Liver (tissue), 9 donors: ENCODE measurements around the gene BTG2. TPM values are rescaled to one million over a fixed set of nuclear protein-coding genes. Genes with fewer than 3 reads are reported as not detected.
A peak's percentile ranks its signal among the peaks of the same experiment; 100 is the strongest.

Experiments
- DNase-seq: peaks from one replicate; pipeline ENCODE4 v3.0.0-alpha.2; 2017; ENCODE audit warnings: low spot score
- H3K27ac ChIP-seq, 2 donors: one replicate each; pipeline ENCODE4 v1.7.0; 2013; ENCODE audit warnings: inconsistent platforms in 2 of 2, low read length in 2 of 2, control low read depth in 1 of 2, low read depth in 1 of 2, mild to moderate bottlenecking in 1 of 2
- H3K27me3 ChIP-seq, 4 donors: one replicate each; pipeline versions ENCODE4 v1.6.1 to v1.7.0; 2013; ENCODE audit warnings: low read length in 3 of 4, inconsistent platforms in 1 of 4, mild to moderate bottlenecking in 1 of 4, moderate library complexity in 1 of 4; ENCODE audit not compliant: control insufficient read depth in 4 of 4, insufficient read depth in 4 of 4
- H3K36me3 ChIP-seq, 4 donors: one replicate each; pipeline versions ENCODE4 v1.6.1 to v1.7.0; 2013; ENCODE audit warnings: low read length in 3 of 4, mild to moderate bottlenecking in 3 of 4, low read depth in 1 of 4, moderate library complexity in 1 of 4; ENCODE audit not compliant: control insufficient read depth in 4 of 4, insufficient read depth in 3 of 4
- H3K4me1 ChIP-seq, 4 donors: one replicate each; pipeline versions ENCODE4 v1.6.1 to v1.7.0; 2013; ENCODE audit warnings: low read length in 3 of 4, mild to moderate bottlenecking in 3 of 4, moderate library complexity in 1 of 4; ENCODE audit not compliant: control insufficient read depth in 4 of 4, insufficient read depth in 4 of 4
- H3K4me3 ChIP-seq, 3 donors: one replicate each; pipeline versions ENCODE4 v1.6.1 to v1.7.0; 2013; ENCODE audit warnings: low read length in 3 of 3, control low read depth in 1 of 3, low read depth in 1 of 3, mild to moderate bottlenecking in 1 of 3
- H3K9ac ChIP-seq, 2 donors: one replicate each; pipeline ENCODE4 v1.7.0; 2013; ENCODE audit warnings: low read length in 2 of 2, mild to moderate bottlenecking in 2 of 2, moderate library complexity in 2 of 2, control low read depth in 1 of 2, low read depth in 1 of 2
- H3K9me3 ChIP-seq, 4 donors: one replicate each; pipeline versions ENCODE4 v1.6.1 to v1.7.0; 2013; ENCODE audit warnings: low read length in 3 of 4; ENCODE audit not compliant: control insufficient read depth in 4 of 4
- ATF3 ChIP-seq: IDR thresholded peaks from 2 replicates; pipeline ENCODE4 v1.6.1; 2016; ENCODE audit warnings: antibody characterized with exemption
- CTCF ChIP-seq: fragments of 150-350 bp; IDR thresholded peaks from 2 replicates; pipeline ENCODE4 v1.5.1; 2017; ENCODE audit warnings: improper control_type of control experiment, low read depth, low read length; ENCODE audit not compliant: missing input control
- EGR1 ChIP-seq, 2 donors: IDR thresholded peaks; 2 replicates each; pipeline ENCODE4 v1.6.1; 2016 to 2018; ENCODE audit warnings: antibody characterized with exemption in 2 of 2, low read depth in 2 of 2
- FOXA1 ChIP-seq: IDR thresholded peaks from 2 replicates; pipeline ENCODE4 v1.6.1; 2016; ENCODE audit warnings: antibody characterized with exemption
- FOXA2 ChIP-seq: IDR thresholded peaks from 2 replicates; pipeline ENCODE4 v1.6.1; 2016; ENCODE audit warnings: antibody characterized with exemption
- GABPA ChIP-seq, 2 donors: IDR thresholded peaks in 1 of 2; conservative IDR thresholded peaks in 1 of 2; 2 replicates each; pipeline ENCODE4 v1.6.1; 2016; ENCODE audit warnings: antibody characterized with exemption in 2 of 2, mild to moderate bottlenecking in 1 of 2, moderate library complexity in 1 of 2
- HNF4A ChIP-seq, 2 donors: conservative IDR thresholded peaks; 2 replicates each; pipeline ENCODE4 v1.6.1; 2016; ENCODE audit warnings: antibody characterized with exemption in 2 of 2, mild to moderate bottlenecking in 2 of 2
- HNF4G ChIP-seq: IDR thresholded peaks from 2 replicates; pipeline ENCODE4 v1.6.1; 2016; ENCODE audit warnings: antibody characterized with exemption
- JUND ChIP-seq, 2 donors: IDR thresholded peaks; 2 replicates each; pipeline ENCODE4 v1.6.1; 2016; ENCODE audit warnings: antibody characterized with exemption in 2 of 2
- MAX ChIP-seq: IDR thresholded peaks from 2 replicates; pipeline ENCODE4 v1.6.1; 2016; ENCODE audit warnings: antibody characterized with exemption
- NR2F2 ChIP-seq: IDR thresholded peaks from 2 replicates; pipeline ENCODE4 v1.6.1; 2016; ENCODE audit warnings: antibody characterized with exemption
- RAD21 ChIP-seq, 2 donors: IDR thresholded peaks; 2 replicates each; pipeline ENCODE4 v1.6.1; 2016; ENCODE audit warnings: antibody characterized with exemption in 2 of 2, mild to moderate bottlenecking in 2 of 2
- RXRA ChIP-seq, 2 donors: IDR thresholded peaks; 2 replicates each; pipeline ENCODE4 v1.6.1; 2017 to 2018; ENCODE audit warnings: antibody characterized with exemption in 2 of 2, mild to moderate bottlenecking in 1 of 2
- SP1 ChIP-seq: IDR thresholded peaks from 2 replicates; pipeline ENCODE4 v1.6.1; 2018; ENCODE audit warnings: antibody characterized with exemption, mild to moderate bottlenecking
- TAF1 ChIP-seq: conservative IDR thresholded peaks from 2 replicates; pipeline ENCODE4 v1.6.1; 2016; ENCODE audit warnings: antibody characterized with exemption, mild to moderate bottlenecking
- YY1 ChIP-seq: IDR thresholded peaks from 2 replicates; pipeline ENCODE4 v1.6.1; 2016; ENCODE audit warnings: antibody characterized with exemption, mild to moderate bottlenecking
- WGBS: extraction: QIAGEN DNeasy Blood & Tissue Kit; methylation state at CpG from one replicate; pipeline ENCODE4 v1.1.7; 2013; 5-methylcytosine and 5-hydroxymethylcytosine counted together
- polyA plus RNA-seq, 2 donors: library from polyadenylated mRNA; stranded (reverse) in 1 of 2; unstranded in 1 of 2; fragments of 200-250 nt in 1 of 2; fragments of >200 nt in 1 of 2; fragmentation: Nextera tagmentation in 1 of 2; extraction: Ambion mirVana in 1 of 2; gene quantifications; one replicate each; pipeline versions ENCODE4 v1.2.1 to v1.2.3, GENCODE V29; 2013 to 2015
- total RNA-seq, 2 donors: library from RNA; depleted of rRNA; stranded (reverse); fragments of >200 nt; gene quantifications; one replicate each; pipeline ENCODE4 v1.2.3, GENCODE V29; 2014
- TF ChIP-seq, protein P1 (sequence below): IDR thresholded peaks from 2 replicates; pipeline ENCODE4 v1.6.1; 2016; ENCODE audit warnings: antibody characterized with exemption, mild to moderate bottlenecking
- TF ChIP-seq, protein P2 (sequence below): IDR thresholded peaks from 2 replicates; pipeline ENCODE4 v1.6.1; 2016; ENCODE audit warnings: antibody characterized with exemption
- donor health status: healthy.
- donor health status: healthy.
- donor health status: healthy.
- donor health status: healthy.
- donor health status: healthy.

Gene BTG2
- total and polyA plus RNA-seq, 4 donors = 3.8 to 52.5 (median 4.8) TPM

GRCh38 chr1:203354246-203354645 lies 48.9 kb downstream of the BTG2 start:
- TF ChIP-seq RXRA (IDR thresholded peaks at IDR 0.05) (no peak), EGR1 (IDR thresholded peaks at IDR 0.05; ENCODE audit: low read depth in 2 of 2) (no peak), FOXA1 (no peak), YY1 (no peak), CTCF (no peak), NR2F2 (peak; percentile 15)
- 79% methylated on average over 2 of the region's 2 CpGs for WGBS
- Histone ChIP-seq H3K27me3 (no peaks in the 10 kb centered on the region), H3K27ac (peak overlapping the region in 1 of 2 donors; percentile 33), H3K36me3 (no peaks in the 10 kb centered on the region), H3K9ac (no peak overlapping the region), H3K4me1 (no peaks in the 10 kb centered on the region), H3K9me3 (no peaks in the 10 kb centered on the region), H3K4me3 (no peak overlapping the region)
- DNase-seq = no peak

DNA sequence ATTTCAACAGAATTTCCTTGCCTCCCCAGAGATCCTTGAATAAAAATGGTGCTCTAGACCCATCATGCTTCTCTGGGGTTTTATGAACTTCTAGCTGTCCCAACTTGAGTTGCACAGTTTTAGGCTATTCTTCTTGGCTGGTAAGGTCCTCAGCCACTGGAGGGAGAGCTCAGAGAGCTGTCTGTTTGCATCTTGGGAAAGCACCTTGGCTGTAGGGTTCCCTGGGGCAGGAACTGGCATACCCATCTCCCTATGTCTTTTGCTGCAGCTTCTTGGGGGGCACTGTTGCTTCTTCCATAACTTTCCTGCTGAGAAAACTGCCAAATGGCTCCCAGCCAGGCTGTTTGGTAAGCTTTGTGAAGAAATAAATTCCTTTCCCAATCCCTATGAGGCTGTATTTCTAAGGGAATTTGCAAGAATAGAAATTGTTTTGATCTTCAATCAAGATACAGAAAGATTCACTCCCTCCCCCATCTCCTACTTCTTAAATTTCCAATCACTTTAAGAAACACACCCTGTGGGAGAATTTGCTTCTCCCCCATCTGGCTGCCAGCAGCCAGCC lies 53.8 kb downstream of the BTG2 start:
- DNase-seq = no peak
- H3K27ac ChIP-seq = no peak overlapping the region
- no peaks in the 10 kb centered on the region for H3K4me1 ChIP-seq
- H3K9ac ChIP-seq = no peak overlapping the region
- no peak overlapping the region for H3K4me3 ChIP-seq
- peaks cover 0 to 3% (median under 1%) of the 10 kb centered on the region in 4 donors for H3K27me3 ChIP-seq
- no peaks in the 10 kb centered on the region for H3K9me3 ChIP-seq
- TF ChIP-seq JUND (IDR thresholded peaks at IDR 0.05) (no peak), FOXA2 (no peak), RXRA (IDR thresholded peaks at IDR 0.05) (no peak), EGR1 (IDR thresholded peaks at IDR 0.05; ENCODE audit: low read depth in 2 of 2) (no peak), YY1 (no peak), FOXA1 (no peak), HNF4A (conservative IDR thresholded peaks at IDR 0.05) (no peak), GABPA (IDR thresholded peaks at IDR 0.05 in 1 of 2, conservative IDR thresholded peaks at IDR 0.05 in 1 of 2) (no peak), SP1 (no peak), MAX (no peak), HNF4G (no peak), ATF3 (no peak), TAF1 (no peak), RAD21 (IDR thresholded peaks at IDR 0.05) (no peak)
- TF ChIP-seq, protein P1, sequence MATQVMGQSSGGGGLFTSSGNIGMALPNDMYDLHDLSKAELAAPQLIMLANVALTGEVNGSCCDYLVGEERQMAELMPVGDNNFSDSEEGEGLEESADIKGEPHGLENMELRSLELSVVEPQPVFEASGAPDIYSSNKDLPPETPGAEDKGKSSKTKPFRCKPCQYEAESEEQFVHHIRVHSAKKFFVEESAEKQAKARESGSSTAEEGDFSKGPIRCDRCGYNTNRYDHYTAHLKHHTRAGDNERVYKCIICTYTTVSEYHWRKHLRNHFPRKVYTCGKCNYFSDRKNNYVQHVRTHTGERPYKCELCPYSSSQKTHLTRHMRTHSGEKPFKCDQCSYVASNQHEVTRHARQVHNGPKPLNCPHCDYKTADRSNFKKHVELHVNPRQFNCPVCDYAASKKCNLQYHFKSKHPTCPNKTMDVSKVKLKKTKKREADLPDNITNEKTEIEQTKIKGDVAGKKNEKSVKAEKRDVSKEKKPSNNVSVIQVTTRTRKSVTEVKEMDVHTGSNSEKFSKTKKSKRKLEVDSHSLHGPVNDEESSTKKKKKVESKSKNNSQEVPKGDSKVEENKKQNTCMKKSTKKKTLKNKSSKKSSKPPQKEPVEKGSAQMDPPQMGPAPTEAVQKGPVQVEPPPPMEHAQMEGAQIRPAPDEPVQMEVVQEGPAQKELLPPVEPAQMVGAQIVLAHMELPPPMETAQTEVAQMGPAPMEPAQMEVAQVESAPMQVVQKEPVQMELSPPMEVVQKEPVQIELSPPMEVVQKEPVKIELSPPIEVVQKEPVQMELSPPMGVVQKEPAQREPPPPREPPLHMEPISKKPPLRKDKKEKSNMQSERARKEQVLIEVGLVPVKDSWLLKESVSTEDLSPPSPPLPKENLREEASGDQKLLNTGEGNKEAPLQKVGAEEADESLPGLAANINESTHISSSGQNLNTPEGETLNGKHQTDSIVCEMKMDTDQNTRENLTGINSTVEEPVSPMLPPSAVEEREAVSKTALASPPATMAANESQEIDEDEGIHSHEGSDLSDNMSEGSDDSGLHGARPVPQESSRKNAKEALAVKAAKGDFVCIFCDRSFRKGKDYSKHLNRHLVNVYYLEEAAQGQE = no peak
- TF ChIP-seq, protein P2, sequence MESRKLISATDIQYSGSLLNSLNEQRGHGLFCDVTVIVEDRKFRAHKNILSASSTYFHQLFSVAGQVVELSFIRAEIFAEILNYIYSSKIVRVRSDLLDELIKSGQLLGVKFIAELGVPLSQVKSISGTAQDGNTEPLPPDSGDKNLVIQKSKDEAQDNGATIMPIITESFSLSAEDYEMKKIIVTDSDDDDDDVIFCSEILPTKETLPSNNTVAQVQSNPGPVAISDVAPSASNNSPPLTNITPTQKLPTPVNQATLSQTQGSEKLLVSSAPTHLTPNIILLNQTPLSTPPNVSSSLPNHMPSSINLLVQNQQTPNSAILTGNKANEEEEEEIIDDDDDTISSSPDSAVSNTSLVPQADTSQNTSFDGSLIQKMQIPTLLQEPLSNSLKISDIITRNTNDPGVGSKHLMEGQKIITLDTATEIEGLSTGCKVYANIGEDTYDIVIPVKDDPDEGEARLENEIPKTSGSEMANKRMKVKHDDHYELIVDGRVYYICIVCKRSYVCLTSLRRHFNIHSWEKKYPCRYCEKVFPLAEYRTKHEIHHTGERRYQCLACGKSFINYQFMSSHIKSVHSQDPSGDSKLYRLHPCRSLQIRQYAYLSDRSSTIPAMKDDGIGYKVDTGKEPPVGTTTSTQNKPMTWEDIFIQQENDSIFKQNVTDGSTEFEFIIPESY = no peak
- H3K36me3 ChIP-seq = no peaks in the 10 kb centered on the region
